ENCODE results near the gene TAF1L. TPM values are rescaled to one million over a fixed set of nuclear protein-coding genes. Genes with fewer than 3 reads are reported as not detected.

TAF1L gene
- total and polyA plus RNA-seq, 2 donors (not counting 1 experiment from before 2014, with no cell fraction given): not detected

DNA sequence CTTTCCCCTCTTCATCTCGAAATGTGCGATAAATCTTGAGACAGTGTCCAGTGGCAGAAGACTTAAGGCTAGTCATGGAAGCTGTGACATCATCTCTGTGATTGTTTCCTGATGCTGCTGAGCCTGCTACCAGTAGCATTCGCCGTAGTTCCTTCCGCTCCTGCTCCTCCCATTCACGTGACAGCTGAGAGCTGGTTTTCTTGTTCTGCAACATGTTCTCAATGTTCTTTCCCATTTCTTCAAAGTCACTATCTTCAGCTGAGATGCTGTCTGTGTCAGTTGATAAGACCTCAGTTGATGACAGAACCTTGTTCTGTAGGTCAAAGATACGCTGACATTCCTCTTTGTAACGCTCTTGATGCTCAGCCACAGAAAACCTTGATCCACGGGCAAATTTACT, 3.5 kb downstream of the TAF1L start:
- no peaks in the 10 kb centered on the region for H3K36me3 ChIP-seq (replicated peaks in 1 of 2; ENCODE audit: control extremely low read depth in 1 of 2, control insufficient read depth in 1 of 2, extremely low read depth in 1 of 2, insufficient read depth in 2 of 2, low read length in 1 of 2)
- H3K4me1 ChIP-seq (ENCODE audit: control insufficient read depth in 2 of 2, insufficient read depth in 2 of 2, low read length in 2 of 2): no peaks in the 10 kb centered on the region
- H3K79me2 ChIP-seq (ENCODE audit: control insufficient read depth, insufficient read depth, low read length): no peaks in the 10 kb centered on the region
- 89% methylated on average over 7 of the region's 9 CpGs for WGBS (ENCODE audit: insufficient coverage)
- DNase-seq: no peak
- no peaks in the 10 kb centered on the region for H3K27me3 Mint-ChIP-seq
- H3K27ac ChIP-seq (ENCODE audit: low read length in 2 of 2): no peak overlapping the region
- no peak overlapping the region for H3K4me2 ChIP-seq (replicated peaks; ENCODE audit: low read depth, low read length, poor library complexity, severe bottlenecking)
- H3K4me3 Mint-ChIP-seq: no peak overlapping the region
- no peak for ATAC-seq (ENCODE audit: low read depth)
- H3K9ac ChIP-seq (ENCODE audit: low read length): no peak overlapping the region
- no peaks in the 10 kb centered on the region for H3K9me3 Mint-ChIP-seq (ENCODE audit: insufficient read depth)
- H3K9me3 ChIP-seq (ENCODE audit: control extremely low read depth in 1 of 3, control insufficient read depth in 2 of 3, insufficient read depth in 1 of 3, low read length in 2 of 3): peaks cover 0 to 4% (median 0%) of the 10 kb centered on the region in 3 donors
- H3K4me3 ChIP-seq (ENCODE audit: control extremely low read depth in 1 of 5, extremely low read depth in 1 of 5, insufficient read depth in 1 of 5, low read depth in 2 of 5, low read length in 4 of 5): no peak overlapping the region
- no peaks in the 10 kb centered on the region for H3K4me1 Mint-ChIP-seq
- TF ChIP-seq, protein P1, sequence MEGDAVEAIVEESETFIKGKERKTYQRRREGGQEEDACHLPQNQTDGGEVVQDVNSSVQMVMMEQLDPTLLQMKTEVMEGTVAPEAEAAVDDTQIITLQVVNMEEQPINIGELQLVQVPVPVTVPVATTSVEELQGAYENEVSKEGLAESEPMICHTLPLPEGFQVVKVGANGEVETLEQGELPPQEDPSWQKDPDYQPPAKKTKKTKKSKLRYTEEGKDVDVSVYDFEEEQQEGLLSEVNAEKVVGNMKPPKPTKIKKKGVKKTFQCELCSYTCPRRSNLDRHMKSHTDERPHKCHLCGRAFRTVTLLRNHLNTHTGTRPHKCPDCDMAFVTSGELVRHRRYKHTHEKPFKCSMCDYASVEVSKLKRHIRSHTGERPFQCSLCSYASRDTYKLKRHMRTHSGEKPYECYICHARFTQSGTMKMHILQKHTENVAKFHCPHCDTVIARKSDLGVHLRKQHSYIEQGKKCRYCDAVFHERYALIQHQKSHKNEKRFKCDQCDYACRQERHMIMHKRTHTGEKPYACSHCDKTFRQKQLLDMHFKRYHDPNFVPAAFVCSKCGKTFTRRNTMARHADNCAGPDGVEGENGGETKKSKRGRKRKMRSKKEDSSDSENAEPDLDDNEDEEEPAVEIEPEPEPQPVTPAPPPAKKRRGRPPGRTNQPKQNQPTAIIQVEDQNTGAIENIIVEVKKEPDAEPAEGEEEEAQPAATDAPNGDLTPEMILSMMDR (IDR thresholded peaks at IDR 0.05): no peak
- no peak for TF ChIP-seq EZH2 (IDR thresholded peaks at IDR 0.05; ENCODE audit: borderline replicate concordance, insufficient read depth, low read depth, low read length, poor library complexity, severe bottlenecking)
- CTCF ChIA-PET: no interaction called here
- no peak overlapping the region for H2AFZ ChIP-seq (ENCODE audit: insufficient read depth, low read depth, low read length, poor library complexity, severe bottlenecking)
- intact Hi-C loops (cut with micrococcal nuclease): no loop called here
- H4K20me1 ChIP-seq (ENCODE audit: control insufficient read depth, insufficient read depth, low read length, poor library complexity, severe bottlenecking): no peaks in the 10 kb centered on the region
- no peak overlapping the region for H3K27ac Mint-ChIP-seq
- POLR2A ChIA-PET: no interaction called here
- H3K27me3 ChIP-seq (replicated peaks in 1 of 4; ENCODE audit: control extremely low read depth in 1 of 4, control insufficient read depth in 3 of 4, insufficient read depth in 4 of 4, low read length in 3 of 4): no peaks in the 10 kb centered on the region

DNA sequence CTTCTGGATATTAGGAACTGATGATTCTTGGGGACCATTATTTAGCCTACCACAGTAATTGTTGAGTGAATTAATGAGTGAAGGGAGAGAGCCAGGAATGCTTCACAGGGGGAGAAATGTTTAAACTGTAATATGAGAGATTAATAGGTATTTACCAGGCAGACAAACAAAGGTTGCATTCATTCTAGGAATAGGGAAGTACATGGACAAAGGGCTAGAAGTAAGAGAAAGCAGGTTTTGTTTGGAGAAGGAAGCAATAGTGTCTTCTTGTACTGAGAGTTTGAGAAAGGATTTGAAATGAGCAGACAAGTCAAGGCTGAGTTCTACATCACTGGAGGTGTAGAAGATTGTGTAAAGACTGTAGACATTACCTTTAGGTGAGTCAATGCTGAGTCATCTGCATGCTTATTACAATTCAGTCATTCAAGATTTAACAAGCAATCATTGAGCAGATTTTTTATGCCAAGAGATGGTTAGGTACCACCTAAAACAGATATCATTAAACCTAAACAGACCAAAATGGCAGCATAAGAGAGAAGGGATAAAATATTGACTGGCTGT, 8.0 kb downstream of the TAF1L start:
- POLR2A ChIA-PET: no interaction called here

More for the DNA sequence above, 8.0 kb downstream of the TAF1L start:
- Mint-ChIP-seq H3K27me3 (no peaks in the 10 kb centered on the region), H3K4me3 (no peak overlapping the region), H3K9me3 (ENCODE audit: insufficient read depth) (no peaks in the 10 kb centered on the region), H3K27ac (no peak overlapping the region), H3K4me1 (no peaks in the 10 kb centered on the region)
- DNase-seq: no peak
- Histone ChIP-seq H3K79me2 (ENCODE audit: control insufficient read depth, insufficient read depth, low read length) (no peaks in the 10 kb centered on the region), H3K9ac (ENCODE audit: low read length) (no peak overlapping the region), H3K4me1 (ENCODE audit: control insufficient read depth in 2 of 2, insufficient read depth in 2 of 2, low read length in 2 of 2) (no peaks in the 10 kb centered on the region), H4K20me1 (ENCODE audit: control insufficient read depth, insufficient read depth, low read length, poor library complexity, severe bottlenecking) (no peaks in the 10 kb centered on the region), H3K36me3 (replicated peaks in 1 of 2; ENCODE audit: control extremely low read depth in 1 of 2, control insufficient read depth in 1 of 2, extremely low read depth in 1 of 2, insufficient read depth in 2 of 2, low read length in 1 of 2) (no peaks in the 10 kb centered on the region), H2AFZ (ENCODE audit: insufficient read depth, low read depth, low read length, poor library complexity, severe bottlenecking) (no peak overlapping the region), H3K4me2 (replicated peaks; ENCODE audit: low read depth, low read length, poor library complexity, severe bottlenecking) (no peak overlapping the region), H3K9me3 (ENCODE audit: control extremely low read depth in 1 of 3, control insufficient read depth in 2 of 3, insufficient read depth in 1 of 3, low read length in 2 of 3) (no peaks in the 10 kb centered on the region), H3K27me3 (replicated peaks in 1 of 4; ENCODE audit: control extremely low read depth in 1 of 4, control insufficient read depth in 3 of 4, insufficient read depth in 4 of 4, low read length in 3 of 4) (no peaks in the 10 kb centered on the region), H3K4me3 (ENCODE audit: control extremely low read depth in 1 of 5, extremely low read depth in 1 of 5, insufficient read depth in 1 of 5, low read depth in 2 of 5, low read length in 4 of 5) (no peak overlapping the region), H3K27ac (ENCODE audit: low read length in 2 of 2) (no peak overlapping the region)
- intact Hi-C loops (cut with micrococcal nuclease): no loop called here
- ATAC-seq (ENCODE audit: low read depth): no peak
- CTCF ChIA-PET: no interaction called here
- TF ChIP-seq, protein P1 (IDR thresholded peaks at IDR 0.05): no peak
- no peak for TF ChIP-seq EZH2 (IDR thresholded peaks at IDR 0.05; ENCODE audit: borderline replicate concordance, insufficient read depth, low read depth, low read length, poor library complexity, severe bottlenecking)
